Measurements from ENCODE around the gene HMGCL. TPM values are rescaled to one million over a fixed set of nuclear protein-coding genes. Genes with fewer than 3 reads are reported as not detected.
"Not testable (repeated sequence)": the region's sequence is repeated elsewhere in the genome, so short reads cannot be mapped to it uniquely, and the experiment has no call there.

Gene HMGCL
- 8.8 and 9.2 TPM in 2 replicates for total RNA-seq (2014; rRNA removed; shearing (Covaris generic))

DNA sequence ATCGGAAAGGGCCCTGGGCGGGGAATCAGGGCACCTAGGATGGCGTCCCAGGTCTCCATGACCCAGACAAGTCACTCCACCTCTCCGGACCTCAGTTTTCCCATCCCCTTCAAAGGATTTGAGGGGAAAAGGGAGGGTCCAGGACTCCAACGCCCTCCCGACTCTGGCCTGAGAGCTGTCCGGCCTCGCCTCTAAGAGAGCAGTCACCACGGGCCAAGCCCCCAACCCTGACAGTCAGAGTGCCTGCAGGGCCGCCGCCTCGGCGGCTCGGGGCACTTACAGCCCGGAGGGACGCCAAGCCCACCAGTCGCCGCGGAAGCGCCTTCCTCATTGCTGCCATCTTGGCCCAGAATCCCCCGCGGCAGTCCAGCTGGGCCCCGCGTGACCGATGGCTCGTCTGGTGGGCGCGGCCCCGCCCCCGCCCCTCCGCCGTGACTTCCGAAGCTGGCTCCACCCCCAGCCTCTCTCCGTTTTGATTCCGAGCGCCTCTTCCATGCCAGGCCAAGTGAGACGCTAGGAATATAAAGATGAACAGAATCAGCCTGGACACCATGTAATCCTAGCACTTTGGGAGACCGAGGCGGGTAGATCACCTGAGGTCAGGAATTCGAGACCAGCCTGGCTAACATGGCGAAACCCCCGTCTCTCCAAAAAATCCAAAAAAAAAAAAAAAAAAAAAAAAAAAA lies at the start of gene HMGCL:
Gene HMGCL (minus strand): TSS at position 354 of the 686 bp plus-strand sequence. CDS start 14 bp downstream, at position 340.
- Histone ChIP-seq H3K9me3 (replicated peaks) (no peaks in the 10 kb centered on the region), H3K27me3 (no peaks in the 10 kb centered on the region), H3K27ac (peak within 1 kb of the TSS; percentile 80), H3K4me1 (no peaks in the 10 kb centered on the region), H3K4me3 (peak within 1 kb of the TSS; percentile 92), H3K36me3 (no peaks in the 10 kb centered on the region)
- peak; percentile 93 to 95 for DNase-seq

DNA sequence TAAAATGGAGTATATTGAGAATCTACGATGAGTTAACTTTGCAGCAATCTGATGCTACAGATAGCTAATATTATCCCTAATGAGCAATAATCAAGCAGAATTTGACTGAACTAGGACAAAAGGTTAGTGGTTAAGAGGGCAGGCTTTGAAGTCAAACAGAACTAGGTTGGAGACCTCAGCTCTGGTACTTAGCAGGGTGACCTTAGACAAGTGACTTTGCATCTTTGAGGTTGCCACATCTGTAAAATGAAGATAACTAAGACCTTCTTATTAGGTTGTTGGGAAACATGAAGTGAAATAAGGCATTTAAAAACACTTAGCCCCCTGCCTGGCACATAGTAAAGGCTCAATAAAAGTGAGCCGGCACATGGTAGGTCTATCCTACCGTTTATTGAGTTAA lies 47.2 kb upstream of the HMGCL start:
- H3K27me3 ChIP-seq = peaks cover 3% of the 10 kb centered on the region; the same call in 1 of the 2 replicates
- no peaks in the 10 kb centered on the region for H3K4me1 ChIP-seq
- H3K9me3 ChIP-seq (replicated peaks) = no peaks in the 10 kb centered on the region
- DNase-seq = no peak
- no peaks in the 10 kb centered on the region for H3K36me3 ChIP-seq
- no peak overlapping the region for H3K4me3 ChIP-seq
- H3K27ac ChIP-seq = no peak overlapping the region

DNA sequence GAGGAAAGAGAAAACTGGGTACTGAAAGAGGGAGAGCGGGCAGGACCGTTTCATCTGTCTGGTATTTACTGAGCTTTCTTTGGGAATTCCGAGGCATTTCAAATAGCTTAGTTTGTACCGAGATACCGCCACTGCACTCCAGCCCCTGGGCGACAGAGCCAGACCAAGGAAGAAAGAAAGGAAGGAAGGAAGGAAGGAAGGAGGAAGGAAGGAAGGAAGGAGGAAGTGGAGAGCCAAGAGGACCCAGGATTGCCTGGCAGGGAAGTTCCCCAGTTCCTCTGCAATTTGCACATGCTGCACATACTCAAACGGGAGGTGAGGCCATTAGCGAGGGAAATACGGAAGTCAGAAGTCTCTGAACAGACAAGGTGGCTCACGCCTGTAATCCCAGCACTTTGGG lies 43.8 kb upstream of the HMGCL start:
- Histone ChIP-seq H3K4me3 (no peak overlapping the region), H3K27ac (no peak overlapping the region), H3K4me1 (peaks cover 11% of the 10 kb centered on the region), H3K36me3 (no peaks in the 10 kb centered on the region), H3K27me3 (peaks cover 3% of the 10 kb centered on the region; the same call in 1 of the 2 replicates), H3K9me3 (replicated peaks) (no peaks in the 10 kb centered on the region)
- no peak for DNase-seq

DNA sequence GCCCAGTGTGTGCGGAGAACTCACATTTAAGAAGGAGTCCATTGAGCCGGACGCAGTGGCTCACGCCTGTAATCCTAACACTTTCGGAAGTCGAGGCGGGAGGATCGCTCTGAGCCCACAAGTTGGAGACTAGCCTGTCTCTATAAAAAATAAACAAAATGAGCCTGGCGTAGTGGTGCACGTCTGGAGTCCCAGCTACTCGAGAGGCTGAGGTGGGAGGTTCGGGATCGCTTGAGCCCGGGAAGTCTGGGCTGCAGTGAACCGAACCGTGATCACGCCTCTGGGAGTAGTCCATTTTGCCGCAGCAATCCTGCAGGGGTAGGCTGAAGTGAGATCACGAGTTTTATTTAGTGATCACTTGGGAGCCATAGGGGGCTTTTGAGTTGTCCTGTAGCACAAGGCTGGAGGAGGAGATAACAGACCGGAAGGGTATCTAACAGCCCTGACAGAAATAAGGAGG lies 43.4 kb upstream of the HMGCL start:
- H3K27ac ChIP-seq = no peak overlapping the region
- H3K4me3 ChIP-seq = no peak overlapping the region
- H3K36me3 ChIP-seq = no peaks in the 10 kb centered on the region
- H3K4me1 ChIP-seq = peaks cover 11% of the 10 kb centered on the region
- peaks cover 3% of the 10 kb centered on the region; the same call in 1 of the 2 replicates for H3K27me3 ChIP-seq
- DNase-seq = no peak
- H3K9me3 ChIP-seq (replicated peaks) = no peaks in the 10 kb centered on the region

DNA sequence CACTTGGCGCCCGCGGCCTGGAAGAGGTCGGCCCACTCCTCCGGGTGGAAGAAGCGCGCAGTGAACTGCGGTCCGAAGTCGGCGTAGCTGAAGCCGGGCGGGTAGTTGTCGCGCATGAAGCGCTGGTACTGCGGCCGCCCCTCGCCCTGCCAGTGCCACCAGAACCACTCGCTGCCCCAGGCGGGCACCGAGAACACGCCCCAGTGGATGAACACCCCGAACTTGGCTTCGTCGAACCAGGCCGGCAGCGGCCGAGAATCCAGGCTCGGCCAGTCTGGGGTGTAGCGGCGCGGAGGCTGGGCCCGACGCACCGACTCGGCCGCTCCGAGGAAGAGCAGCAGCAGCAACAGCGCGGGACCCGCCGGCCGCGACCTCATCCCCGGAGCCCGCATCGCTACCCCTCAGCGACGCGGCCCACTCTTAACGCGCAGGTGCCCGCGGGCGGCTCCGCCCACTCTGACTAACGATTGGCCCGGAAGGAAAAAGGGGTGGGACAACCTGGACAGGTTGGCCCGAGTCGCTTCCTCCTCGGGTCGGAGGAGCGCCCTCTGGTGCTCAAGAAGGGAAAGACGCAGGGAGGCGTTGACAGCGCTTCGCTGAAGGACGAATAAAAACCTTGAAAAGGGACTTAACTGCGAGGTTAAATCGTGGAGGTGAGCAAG lies 42.8 kb upstream of the HMGCL start, which contains the start of gene FUCA1:
Gene FUCA1 (minus strand): TSS at position 396 of the 662 bp plus-strand sequence. CDS start 4 bp downstream, at position 392.
- peak; percentile 13 to 36 for DNase-seq

DNA sequence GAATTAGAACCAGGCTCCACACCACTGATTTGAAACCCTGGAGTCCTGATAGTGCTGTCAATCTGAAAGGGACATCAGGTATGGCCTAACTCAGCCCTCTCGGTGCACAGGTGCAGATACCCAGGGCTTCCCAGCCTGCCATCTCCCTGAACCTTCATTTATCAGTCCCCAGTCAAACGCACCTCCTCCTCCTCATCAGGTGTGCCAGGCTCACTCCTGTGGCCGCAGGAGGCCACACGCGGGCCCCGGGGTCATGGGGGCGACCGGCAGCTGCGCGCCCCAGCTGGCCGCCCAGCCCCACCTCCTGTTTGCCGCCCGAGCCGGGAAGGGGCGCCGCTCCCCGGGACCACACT lies 42.3 kb upstream of the HMGCL start:
- no peak for DNase-seq
- Histone ChIP-seq H3K27ac (no peak overlapping the region), H3K4me3 (no peak overlapping the region), H3K27me3 (peaks cover 3% of the 10 kb centered on the region; the same call in 1 of the 2 replicates), H3K36me3 (no peaks in the 10 kb centered on the region), H3K9me3 (replicated peaks) (no peaks in the 10 kb centered on the region), H3K4me1 (peaks cover 11% of the 10 kb centered on the region)

More for the DNA sequence above, 42.8 kb upstream of the HMGCL start, which contains the start of gene FUCA1:
- no peak within 1 kb of the TSS for H3K4me3 ChIP-seq
- no peaks in the 10 kb centered on the region for H3K36me3 ChIP-seq
- peaks cover 3% of the 10 kb centered on the region; the same call in 1 of the 2 replicates for H3K27me3 ChIP-seq
- H3K4me1 ChIP-seq = peaks cover 11% of the 10 kb centered on the region
- no peak within 1 kb of the TSS for H3K27ac ChIP-seq
- no peaks in the 10 kb centered on the region for H3K9me3 ChIP-seq (replicated peaks)

DNA sequence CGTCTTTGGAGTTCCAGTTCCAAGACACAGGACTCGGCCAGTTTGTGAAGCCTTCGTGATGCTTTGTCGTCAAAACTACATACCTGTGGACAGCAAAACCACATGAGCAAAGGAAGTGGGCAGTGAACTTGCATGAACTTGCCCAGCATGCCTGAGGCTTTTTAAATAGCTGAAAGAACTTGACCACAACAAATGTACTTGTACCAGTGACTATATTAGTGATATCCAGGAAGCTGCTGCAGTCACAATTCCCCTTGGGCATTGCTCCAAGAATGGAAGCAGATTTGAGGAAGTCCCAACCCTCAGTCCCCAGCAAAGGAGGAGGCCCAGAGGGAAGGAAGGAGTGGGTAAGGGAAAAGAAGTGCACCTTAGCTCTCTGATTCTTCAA lies 40.3 kb upstream of the HMGCL start:
- Histone ChIP-seq H3K4me3 (no peak overlapping the region), H3K9me3 (replicated peaks) (no peaks in the 10 kb centered on the region), H3K4me1 (peaks cover 11% of the 10 kb centered on the region), H3K27me3 (peaks cover 3% of the 10 kb centered on the region; the same call in 1 of the 2 replicates), H3K36me3 (no peaks in the 10 kb centered on the region), H3K27ac (no peak overlapping the region)
- DNase-seq = peak; percentile 78 to 82

DNA sequence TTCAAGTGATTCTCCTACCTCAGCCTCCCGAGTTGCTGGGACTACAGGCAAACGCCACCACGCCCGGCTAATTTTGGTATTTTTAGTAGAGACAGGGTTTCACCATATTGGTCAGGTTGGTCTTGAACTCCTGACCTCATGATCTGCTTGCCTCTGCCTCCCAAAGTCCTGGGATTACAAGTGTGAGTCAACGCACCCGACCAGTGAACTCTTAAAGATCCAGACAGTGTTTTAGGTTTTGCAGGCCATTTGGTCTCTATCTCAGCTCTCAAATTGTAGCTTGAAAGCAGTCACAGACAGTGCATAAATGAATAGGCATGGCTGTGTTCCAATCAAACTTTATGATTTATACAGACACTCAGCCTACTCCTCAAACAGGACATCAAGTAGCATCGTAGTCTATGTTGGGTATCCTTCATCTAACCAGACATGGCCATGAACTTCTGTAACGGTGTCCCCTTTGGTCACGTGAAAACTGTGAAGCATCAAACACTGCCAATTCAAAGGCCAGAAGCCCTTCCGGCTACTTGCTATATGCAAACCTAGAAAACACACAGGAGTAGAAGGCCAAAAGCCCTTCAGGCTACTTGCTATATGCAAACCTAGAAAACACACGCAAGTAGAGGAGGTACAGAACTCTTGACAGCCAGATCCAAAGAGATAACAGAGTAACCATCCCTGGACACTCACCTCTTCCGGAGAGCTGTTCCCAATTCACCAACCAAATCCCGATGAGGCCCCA lies 39.7 kb upstream of the HMGCL start:
- Histone ChIP-seq H3K4me3 (no peak overlapping the region), H3K27me3 (peaks cover 3% of the 10 kb centered on the region; the same call in 1 of the 2 replicates), H3K4me1 (peaks cover 11% of the 10 kb centered on the region), H3K27ac (no peak overlapping the region), H3K36me3 (no peaks in the 10 kb centered on the region), H3K9me3 (replicated peaks) (no peaks in the 10 kb centered on the region)
- no peak for DNase-seq

DNA sequence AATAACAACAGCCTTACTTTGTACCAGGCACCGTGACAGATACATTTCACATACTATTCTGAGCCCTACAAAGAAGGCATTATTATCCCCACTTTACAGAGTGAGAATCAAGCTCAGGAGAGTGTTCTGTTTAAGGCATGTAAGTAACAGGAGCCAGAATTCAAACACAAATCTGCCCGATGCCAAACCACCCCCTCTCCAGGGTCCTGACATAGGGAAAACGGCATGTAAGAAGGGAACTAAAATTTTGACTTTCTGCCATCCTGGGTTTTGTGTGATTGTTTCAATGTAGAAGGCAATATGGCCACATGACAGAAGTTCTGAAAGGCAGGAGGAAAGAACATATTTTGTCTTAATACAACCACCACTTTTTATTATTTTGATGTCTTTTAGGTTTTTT lies 37.4 kb upstream of the HMGCL start:
- Histone ChIP-seq H3K4me1 (peaks cover 11% of the 10 kb centered on the region), H3K36me3 (no peaks in the 10 kb centered on the region), H3K27me3 (no peaks in the 10 kb centered on the region; the same call in 1 of the 2 replicates), H3K4me3 (no peak overlapping the region), H3K9me3 (replicated peaks) (no peaks in the 10 kb centered on the region), H3K27ac (no peak overlapping the region)
- peak in 1 of 2 experiments; percentile 21 for DNase-seq

DNA sequence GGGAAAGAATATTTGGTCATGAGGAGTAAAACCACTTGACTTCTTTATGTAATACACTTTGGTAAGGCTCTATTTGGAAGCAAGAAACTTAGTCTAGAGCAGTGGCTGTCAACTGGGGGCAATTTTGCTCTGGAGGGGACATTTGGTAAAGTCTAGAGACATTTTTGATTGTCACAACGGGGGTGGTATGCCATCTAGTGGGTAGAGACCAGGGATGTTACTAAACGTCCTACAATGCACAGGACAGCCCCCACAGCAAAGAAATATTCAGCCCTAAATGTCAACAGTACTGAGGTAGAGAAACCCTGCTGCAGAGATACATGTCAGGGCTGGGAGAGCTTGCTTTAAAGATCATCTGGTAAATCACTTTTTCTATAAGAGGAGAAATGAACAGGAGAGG lies 29.3 kb upstream of the HMGCL start:
- H3K4me3 ChIP-seq = no peak overlapping the region
- DNase-seq = peak in 1 of 2 experiments; percentile 23

DNA sequence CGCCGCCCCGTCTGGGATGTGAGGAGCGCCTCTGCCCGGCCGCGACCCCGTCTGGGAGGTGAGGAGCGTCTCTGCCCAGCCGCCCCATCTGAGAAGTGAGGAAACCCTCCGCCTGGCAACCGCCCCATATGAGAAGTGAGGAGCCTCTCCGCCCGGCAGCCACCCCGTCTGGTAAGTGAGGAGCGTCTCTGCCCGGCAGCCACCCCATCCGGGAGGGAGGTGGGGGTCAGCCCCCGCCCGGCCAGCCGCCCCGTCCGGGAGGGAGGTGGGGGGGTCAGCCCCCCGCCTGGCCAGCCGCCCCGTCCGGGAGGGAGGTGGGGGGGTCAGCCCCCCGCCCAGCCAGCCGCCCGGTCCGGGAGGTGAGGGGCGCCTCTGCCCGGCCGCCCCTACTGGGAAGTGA lies 27.9 kb upstream of the HMGCL start:
- H3K4me3 ChIP-seq; H3K27ac ChIP-seq; H3K27me3 ChIP-seq; DNase-seq; H3K4me1 ChIP-seq; H3K9me3 ChIP-seq (replicated peaks); H3K36me3 ChIP-seq: not testable (repeated sequence)

More for the DNA sequence above, 29.3 kb upstream of the HMGCL start:
- Histone ChIP-seq H3K4me1 (no peaks in the 10 kb centered on the region), H3K27me3 (no peaks in the 10 kb centered on the region), H3K9me3 (replicated peaks) (no peaks in the 10 kb centered on the region), H3K36me3 (no peaks in the 10 kb centered on the region), H3K27ac (no peak overlapping the region)

DNA sequence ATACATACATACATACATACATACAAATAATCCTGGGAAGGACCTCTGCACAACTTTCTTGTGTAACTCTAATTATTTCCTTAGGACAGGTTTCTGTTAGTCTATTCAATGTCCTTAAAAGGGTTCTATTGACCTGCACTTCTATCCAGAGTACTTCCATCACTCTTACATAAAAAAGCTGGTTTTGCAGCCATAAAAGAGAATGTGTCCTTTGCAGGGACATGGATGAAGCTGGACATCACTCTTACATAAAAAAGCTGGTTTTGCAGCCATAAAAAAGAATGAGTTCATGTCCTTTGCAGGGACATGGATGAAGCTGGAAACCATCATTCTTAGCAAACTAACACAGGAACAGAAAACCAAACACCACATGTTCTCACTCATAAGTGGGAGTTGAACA lies 26.2 kb upstream of the HMGCL start:
- not testable (repeated sequence) for H3K9me3 ChIP-seq (replicated peaks); H3K36me3 ChIP-seq; H3K4me3 ChIP-seq; H3K4me1 ChIP-seq; H3K27me3 ChIP-seq; DNase-seq; H3K27ac ChIP-seq

DNA sequence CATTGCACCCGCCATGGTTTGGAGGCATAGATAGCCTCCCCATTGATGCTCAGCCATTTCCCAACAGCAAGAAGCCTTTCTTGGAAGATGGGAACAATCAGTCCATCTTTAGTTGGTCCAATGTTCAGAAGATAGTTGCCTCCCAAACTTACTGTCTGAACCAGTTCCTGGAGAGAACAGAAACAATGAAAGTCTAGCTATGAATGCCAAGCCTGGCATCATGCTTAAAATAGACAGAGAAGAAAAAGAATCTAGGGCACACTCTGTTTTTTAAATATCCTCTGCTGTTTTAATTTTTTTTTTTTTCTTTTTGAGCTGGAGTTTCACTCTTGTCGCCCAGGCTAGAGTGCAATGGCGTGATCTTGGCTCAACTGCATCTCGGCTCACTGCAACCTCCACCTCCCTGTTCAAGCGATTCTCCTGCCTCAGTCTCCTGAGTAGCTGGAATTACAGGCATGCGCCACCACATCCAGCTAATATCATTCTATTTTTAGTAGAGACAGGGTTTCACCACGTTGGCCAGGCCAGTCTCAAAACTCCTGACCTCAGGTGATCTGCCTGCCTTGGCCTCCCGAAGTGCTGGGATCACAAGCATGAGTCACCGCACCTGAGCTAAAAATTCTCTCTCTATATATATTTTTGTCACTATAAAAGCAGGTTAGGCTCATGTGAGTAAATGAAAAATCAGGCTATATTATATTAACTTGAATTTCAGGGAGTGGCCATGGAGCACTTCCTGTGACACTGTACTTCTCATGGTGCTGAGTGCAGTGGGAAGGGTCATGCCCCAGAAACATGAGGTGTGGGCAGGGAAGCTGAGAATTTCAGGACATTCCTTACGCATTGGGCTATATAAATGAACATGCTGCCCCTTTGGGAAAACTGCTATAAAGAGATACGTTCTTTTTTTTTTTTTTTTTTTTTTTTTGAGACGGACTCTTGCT lies 23.7 kb upstream of the HMGCL start:
- Histone ChIP-seq H3K4me3 (no peak overlapping the region), H3K9me3 (replicated peaks) (no peaks in the 10 kb centered on the region), H3K36me3 (no peaks in the 10 kb centered on the region), H3K4me1 (no peaks in the 10 kb centered on the region), H3K27me3 (peaks cover 3% of the 10 kb centered on the region; the same call in 1 of the 2 replicates), H3K27ac (no peak overlapping the region)
- no peak for DNase-seq

All from SJCRH30 (cell line).